Panc1 (cell line): ENCODE results near the gene RAD50. TPM values are rescaled to one million over a fixed set of nuclear protein-coding genes. Genes with fewer than 3 reads are reported as not detected.

Experiments used
- ATAC-seq: fragments of 200-7000 bp; cut with Tn5 transposase; 2 replicates; pipeline ENCODE4 v1.9.1; 2020; ENCODE audit warnings: mild to moderate bottlenecking, moderate library complexity
- BruUV-seq: library from RNA; stranded (reverse); fragments of 400-500 nt; replicated peaks from 2 replicates; lab custom pipeline; 2021; lab: Mats Ljungman, UMichigan
- CTCF ChIA-PET: fragments of 300-600 bp; sonication (Branson Sonifier 250); formaldehyde crosslinking; loops from one replicate; lab custom pipeline; 2022; ENCODE audit warnings: antibody characterized with exemption; lab: Charles Lee
- POLR2A ChIA-PET: fragments of 300-600 bp; sonication (Branson Sonifier 250); formaldehyde crosslinking; loops from one replicate; lab custom pipeline; 2022; ENCODE audit warnings: antibody characterized with exemption; lab: Charles Lee
- DNase-seq: peaks from one replicate; pipeline ENCODE4 v3.0.0-alpha.2; 2010; ENCODE audit warnings: low read depth, low spot score
- H3K27ac ChIP-seq: 2 replicates; pipeline ENCODE4 v1.5.1; 2011; ENCODE audit warnings: mild to moderate bottlenecking, low read length, inconsistent platforms
- H3K27me3 ChIP-seq: fragments of 200-500 bp; sonication (Bioruptor generic); 2 replicates; pipeline ENCODE4 v1.6.0; 2014; ENCODE audit warnings: low read length, inconsistent platforms; ENCODE audit not compliant: control insufficient read depth, insufficient read depth
- H3K36me3 ChIP-seq: fragments of 200-500 bp; sonication (Bioruptor generic); 2 replicates; pipeline ENCODE4 v1.5.1; 2014; ENCODE audit warnings: inconsistent platforms, mild to moderate bottlenecking, low read length, moderate library complexity; ENCODE audit not compliant: control insufficient read depth, insufficient read depth
- H3K4me1 ChIP-seq: 2 replicates; pipeline ENCODE4 v1.5.1; 2011; ENCODE audit warnings: inconsistent platforms, mild to moderate bottlenecking, low read length, moderate library complexity; ENCODE audit not compliant: control insufficient read depth, insufficient read depth
- H3K4me3 ChIP-seq, 2 experiments: 2 replicates each; pipeline ENCODE4 v1.5.1; 2011 to 2012; ENCODE audit warnings: low read depth in 2 of 2, low read length in 2 of 2, mild to moderate bottlenecking in 2 of 2, inconsistent platforms in 1 of 2, moderate library complexity in 1 of 2
- H3K9me3 ChIP-seq: fragments of 200-500 bp; sonication (Bioruptor generic); 2 replicates; pipeline ENCODE4 v1.5.1; 2014; ENCODE audit warnings: low read depth, mild to moderate bottlenecking, inconsistent platforms, low read length, moderate library complexity; ENCODE audit not compliant: control insufficient read depth, insufficient read depth
- POLR2AphosphoS5 ChIP-seq: IDR thresholded peaks from 2 replicates; pipeline ENCODE4 v1.6.1; 2012; ENCODE audit warnings: mild to moderate bottlenecking, low read depth, low read length, moderate library complexity
- SIN3A ChIP-seq: IDR thresholded peaks from 2 replicates; pipeline ENCODE4 v1.6.1; 2012; ENCODE audit warnings: low read depth, mild to moderate bottlenecking, low read length, moderate library complexity, borderline replicate concordance; ENCODE audit not compliant: insufficient read depth
- TCF7L2 ChIP-seq: IDR thresholded peaks from 2 replicates; pipeline ENCODE4 v1.6.1; 2011; ENCODE audit warnings: mild to moderate bottlenecking, low read depth, low read length, inconsistent platforms
- in situ Hi-C: cut with HindIII; loops from 2 replicates; pipeline ENCODE4 v1.10.0; 2016; ENCODE audit warnings: low sequenced_read_pairs, low pct_unique_long_range_greater_than_20kb
- intact Hi-C: fragments of 100-400 bp; cut with micrococcal nuclease; formaldehyde crosslinking; loops from one replicate; pipeline ENCODE4 v1.10.0; 2022; ENCODE audit not compliant: unreplicated experiment
- total RNA-seq: library from RNA; stranded (reverse); gene quantifications from one replicate; pipeline ENCODE4 v1.2.1, GENCODE V29; 2021; ENCODE audit not compliant: unreplicated experiment
- TF ChIP-seq, protein P1 (sequence below): fragments of 450-650 bp; IDR thresholded peaks from 2 replicates; pipeline ENCODE4 v1.5.1; 2017; ENCODE audit warnings: mild to moderate bottlenecking
- TF ChIP-seq, protein P2 (sequence below), 2 experiments: IDR thresholded peaks; 2 replicates each; pipeline ENCODE4 v1.6.1; 2011 to 2012; ENCODE audit warnings: low read depth in 2 of 2, control low read depth in 1 of 2, low read length in 1 of 2, mild to moderate bottlenecking in 1 of 2, moderate library complexity in 1 of 2; ENCODE audit not compliant: insufficient read depth in 1 of 2

The RAD50 gene
- total RNA-seq, 1 experiment from 2014 or later, result 77.6 TPM

DNA sequence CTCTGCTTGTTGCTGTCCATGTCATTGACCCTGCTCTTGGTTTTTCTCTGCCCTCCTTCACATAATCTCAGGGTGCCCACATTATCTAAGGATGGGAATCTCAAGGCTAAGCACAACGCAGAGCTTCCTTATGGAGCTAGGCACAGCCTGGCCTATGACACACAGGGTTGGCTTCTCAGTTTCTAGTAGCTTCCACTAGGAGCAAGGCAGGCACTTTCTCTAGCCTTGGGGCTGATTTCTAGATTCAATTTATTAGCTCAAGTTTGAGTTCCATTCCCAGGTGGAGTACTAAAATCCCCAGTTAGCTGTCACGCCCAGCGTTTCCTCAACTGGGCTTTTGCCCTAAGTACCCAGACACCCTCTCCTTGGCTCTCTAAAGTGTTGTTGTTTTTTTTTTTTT lies 129.4 kb downstream of the RAD50 start:
- intact Hi-C loops, result no loop called here
- DNase-seq (no peak), ATAC-seq (no peak; the same call in 1 of the 2 replicates)
- H3K27ac ChIP-seq, result no peak overlapping the region
- H3K27me3 ChIP-seq, result no peaks in the 10 kb centered on the region
- H3K4me3 ChIP-seq, result no peak overlapping the region
- no TSS peak for BruUV-seq
- in situ Hi-C loops, result no loop called here
- H3K36me3 ChIP-seq, result no peaks in the 10 kb centered on the region
- TF ChIP-seq, protein P1, sequence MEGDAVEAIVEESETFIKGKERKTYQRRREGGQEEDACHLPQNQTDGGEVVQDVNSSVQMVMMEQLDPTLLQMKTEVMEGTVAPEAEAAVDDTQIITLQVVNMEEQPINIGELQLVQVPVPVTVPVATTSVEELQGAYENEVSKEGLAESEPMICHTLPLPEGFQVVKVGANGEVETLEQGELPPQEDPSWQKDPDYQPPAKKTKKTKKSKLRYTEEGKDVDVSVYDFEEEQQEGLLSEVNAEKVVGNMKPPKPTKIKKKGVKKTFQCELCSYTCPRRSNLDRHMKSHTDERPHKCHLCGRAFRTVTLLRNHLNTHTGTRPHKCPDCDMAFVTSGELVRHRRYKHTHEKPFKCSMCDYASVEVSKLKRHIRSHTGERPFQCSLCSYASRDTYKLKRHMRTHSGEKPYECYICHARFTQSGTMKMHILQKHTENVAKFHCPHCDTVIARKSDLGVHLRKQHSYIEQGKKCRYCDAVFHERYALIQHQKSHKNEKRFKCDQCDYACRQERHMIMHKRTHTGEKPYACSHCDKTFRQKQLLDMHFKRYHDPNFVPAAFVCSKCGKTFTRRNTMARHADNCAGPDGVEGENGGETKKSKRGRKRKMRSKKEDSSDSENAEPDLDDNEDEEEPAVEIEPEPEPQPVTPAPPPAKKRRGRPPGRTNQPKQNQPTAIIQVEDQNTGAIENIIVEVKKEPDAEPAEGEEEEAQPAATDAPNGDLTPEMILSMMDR, result no peak
- TF ChIP-seq TCF7L2 (no peak), SIN3A (no peak), POLR2AphosphoS5 (no peak)
- TF ChIP-seq, protein P2, sequence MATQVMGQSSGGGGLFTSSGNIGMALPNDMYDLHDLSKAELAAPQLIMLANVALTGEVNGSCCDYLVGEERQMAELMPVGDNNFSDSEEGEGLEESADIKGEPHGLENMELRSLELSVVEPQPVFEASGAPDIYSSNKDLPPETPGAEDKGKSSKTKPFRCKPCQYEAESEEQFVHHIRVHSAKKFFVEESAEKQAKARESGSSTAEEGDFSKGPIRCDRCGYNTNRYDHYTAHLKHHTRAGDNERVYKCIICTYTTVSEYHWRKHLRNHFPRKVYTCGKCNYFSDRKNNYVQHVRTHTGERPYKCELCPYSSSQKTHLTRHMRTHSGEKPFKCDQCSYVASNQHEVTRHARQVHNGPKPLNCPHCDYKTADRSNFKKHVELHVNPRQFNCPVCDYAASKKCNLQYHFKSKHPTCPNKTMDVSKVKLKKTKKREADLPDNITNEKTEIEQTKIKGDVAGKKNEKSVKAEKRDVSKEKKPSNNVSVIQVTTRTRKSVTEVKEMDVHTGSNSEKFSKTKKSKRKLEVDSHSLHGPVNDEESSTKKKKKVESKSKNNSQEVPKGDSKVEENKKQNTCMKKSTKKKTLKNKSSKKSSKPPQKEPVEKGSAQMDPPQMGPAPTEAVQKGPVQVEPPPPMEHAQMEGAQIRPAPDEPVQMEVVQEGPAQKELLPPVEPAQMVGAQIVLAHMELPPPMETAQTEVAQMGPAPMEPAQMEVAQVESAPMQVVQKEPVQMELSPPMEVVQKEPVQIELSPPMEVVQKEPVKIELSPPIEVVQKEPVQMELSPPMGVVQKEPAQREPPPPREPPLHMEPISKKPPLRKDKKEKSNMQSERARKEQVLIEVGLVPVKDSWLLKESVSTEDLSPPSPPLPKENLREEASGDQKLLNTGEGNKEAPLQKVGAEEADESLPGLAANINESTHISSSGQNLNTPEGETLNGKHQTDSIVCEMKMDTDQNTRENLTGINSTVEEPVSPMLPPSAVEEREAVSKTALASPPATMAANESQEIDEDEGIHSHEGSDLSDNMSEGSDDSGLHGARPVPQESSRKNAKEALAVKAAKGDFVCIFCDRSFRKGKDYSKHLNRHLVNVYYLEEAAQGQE (IDR thresholded peaks at IDR 0.05; ENCODE audit: insufficient read depth in 1 of 2, low read depth in 2 of 2, low read length in 1 of 2), result no peak
- H3K9me3 ChIP-seq, result no peaks in the 10 kb centered on the region
- CTCF ChIA-PET, result no interaction called here
- no peaks in the 10 kb centered on the region for H3K4me1 ChIP-seq
- POLR2A ChIA-PET, result no interaction called here

DNA sequence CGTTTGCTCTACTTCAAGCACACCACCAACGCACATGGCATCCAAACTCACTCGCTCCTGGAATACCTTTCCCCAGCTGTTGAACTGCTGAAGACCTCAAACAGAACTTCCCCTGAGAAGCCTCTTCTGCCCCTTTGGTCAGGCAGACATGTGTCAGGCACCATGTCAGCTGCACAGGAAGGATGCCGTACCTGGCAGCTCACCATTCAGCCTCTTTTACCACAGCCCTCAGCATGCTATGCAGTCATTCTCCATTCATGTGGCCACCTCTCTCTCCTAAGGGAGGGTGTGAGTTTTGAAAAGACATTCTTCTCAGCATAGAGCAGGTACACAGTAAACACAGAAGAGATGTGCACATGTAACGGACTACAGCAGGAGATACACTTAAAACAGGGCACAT lies 131.2 kb downstream of the RAD50 start:
- TF ChIP-seq SIN3A (no peak), TCF7L2 (no peak), POLR2AphosphoS5 (no peak)
- TF ChIP-seq, protein P1, result no peak
- TF ChIP-seq, protein P2 (IDR thresholded peaks at IDR 0.05; ENCODE audit: insufficient read depth in 1 of 2, low read depth in 2 of 2, low read length in 1 of 2), result no peak
- ATAC-seq, result no peak
- in situ Hi-C loops, result no loop called here
- no peak for DNase-seq
- no TSS peak for BruUV-seq
- ChIA-PET POLR2A (no interaction called here), CTCF (no interaction called here)
- intact Hi-C loops, result no loop called here
- Histone ChIP-seq H3K4me1 (no peaks in the 10 kb centered on the region), H3K36me3 (no peaks in the 10 kb centered on the region), H3K4me3 (no peak overlapping the region), H3K27me3 (no peaks in the 10 kb centered on the region), H3K9me3 (no peaks in the 10 kb centered on the region), H3K27ac (no peak overlapping the region)
